NCI-H82 (cell line): Measurements from ENCODE around the gene PHLDA1.
"Not testable (repeated sequence)": the region's sequence is repeated elsewhere in the genome, so short reads cannot be mapped to it uniquely, and the experiment has no call there.

Experiments
- DNase-seq: peaks from one replicate; lab custom pipeline; 2025; lab: John Stamatoyannopoulos, UW

PHLDA1 gene

DNA sequence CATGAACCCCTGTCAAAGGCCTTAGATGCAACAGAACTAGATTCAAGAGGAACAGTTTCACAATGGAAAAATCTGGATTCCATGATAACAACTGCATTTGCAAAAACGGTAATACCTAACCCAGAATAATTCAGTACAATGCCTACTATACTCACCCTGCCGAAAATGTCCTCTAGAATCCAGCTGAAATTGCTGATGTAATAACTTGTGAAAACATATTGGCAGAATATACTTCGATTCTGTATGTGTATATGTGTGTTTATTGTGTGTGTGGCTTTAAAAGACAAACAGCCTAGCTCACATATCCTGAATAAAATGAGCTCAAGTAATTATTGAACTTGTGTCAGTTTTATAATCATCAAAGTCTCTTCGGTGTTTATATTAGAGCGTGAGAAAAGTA, 46.0 kb downstream of the PHLDA1 start:
- no peak for DNase-seq

DNA sequence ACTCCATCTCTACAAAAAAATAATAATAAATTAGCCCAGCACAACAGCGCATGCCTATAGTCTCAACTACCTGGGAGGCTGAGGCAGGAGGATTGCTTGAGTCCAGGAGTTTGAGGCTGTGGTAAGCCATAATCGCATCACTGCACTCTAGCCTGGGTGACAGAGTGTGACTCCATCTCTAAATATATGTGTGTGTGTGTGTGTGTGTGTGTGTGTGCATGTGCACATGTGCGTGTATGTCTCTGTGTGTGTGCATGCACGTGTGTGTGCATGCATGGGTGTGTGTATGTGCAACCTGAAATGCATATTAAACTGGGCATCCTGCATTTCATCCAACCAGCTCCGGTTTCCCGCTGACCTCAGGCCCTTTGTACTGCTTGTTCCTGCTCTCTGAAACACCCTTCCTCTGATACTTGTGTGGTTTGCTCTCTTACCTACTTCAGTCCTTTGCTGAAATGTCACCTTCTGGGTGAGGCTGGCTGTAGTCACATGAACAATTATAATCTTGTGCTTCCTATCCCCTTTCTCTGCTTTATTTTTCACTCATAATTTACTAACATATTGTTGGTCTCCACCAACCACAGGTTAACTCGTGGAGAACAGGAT, 46.9 kb downstream of the PHLDA1 start:
- DNase-seq: no peak

DNA sequence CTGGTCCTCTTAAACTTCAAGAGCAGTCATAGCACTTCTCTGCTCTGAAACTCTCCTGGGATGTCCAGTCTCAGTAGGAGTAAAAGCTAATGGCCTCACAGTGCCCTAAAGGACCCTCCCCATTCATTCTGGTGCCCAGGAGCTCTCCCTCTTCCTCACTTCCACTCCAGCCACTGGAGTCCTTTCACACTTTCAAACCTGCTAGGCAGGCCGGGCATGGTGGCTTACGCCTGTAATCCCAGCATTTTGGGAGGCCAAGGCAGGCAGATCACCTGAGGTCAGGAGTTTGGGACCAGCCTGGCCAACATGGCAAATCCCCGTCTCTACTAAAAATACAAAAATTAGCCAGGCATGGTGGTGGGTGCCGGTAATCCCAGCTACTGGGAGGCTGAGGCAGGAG, 47.7 kb downstream of the PHLDA1 start:
- DNase-seq: not testable (repeated sequence)

DNA sequence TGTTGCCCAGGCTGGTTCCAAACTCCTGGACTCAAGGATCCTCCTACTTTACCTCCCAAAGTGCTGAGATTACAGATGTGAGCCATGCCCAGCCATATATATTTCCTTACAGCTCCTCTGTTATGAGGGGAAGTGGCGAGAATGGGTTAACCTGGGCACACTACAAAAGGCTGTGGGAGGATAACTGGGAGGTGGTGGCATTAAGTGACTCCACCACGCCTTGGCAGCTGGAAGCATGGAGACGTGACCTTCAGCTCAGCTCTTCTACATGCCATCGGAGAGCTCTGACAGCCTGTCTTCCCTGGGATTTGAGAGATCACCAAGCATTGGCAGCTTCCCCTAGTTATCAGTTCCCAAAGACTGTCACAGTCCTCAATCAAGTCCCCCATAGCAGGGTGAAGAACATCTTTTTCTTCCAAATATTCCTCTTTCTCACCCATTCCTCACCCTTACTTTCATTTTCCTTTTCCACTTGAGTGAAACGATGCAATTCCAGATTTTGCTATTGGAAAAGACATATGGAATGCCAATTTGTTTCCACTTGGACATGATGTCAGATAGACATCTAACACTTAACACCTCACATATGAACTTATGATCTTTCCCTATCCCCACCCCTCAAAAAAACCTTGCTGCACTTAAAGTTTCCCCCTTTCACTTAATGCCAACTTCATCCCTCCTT, 48.5 kb downstream of the PHLDA1 start:
- DNase-seq: no peak

DNA sequence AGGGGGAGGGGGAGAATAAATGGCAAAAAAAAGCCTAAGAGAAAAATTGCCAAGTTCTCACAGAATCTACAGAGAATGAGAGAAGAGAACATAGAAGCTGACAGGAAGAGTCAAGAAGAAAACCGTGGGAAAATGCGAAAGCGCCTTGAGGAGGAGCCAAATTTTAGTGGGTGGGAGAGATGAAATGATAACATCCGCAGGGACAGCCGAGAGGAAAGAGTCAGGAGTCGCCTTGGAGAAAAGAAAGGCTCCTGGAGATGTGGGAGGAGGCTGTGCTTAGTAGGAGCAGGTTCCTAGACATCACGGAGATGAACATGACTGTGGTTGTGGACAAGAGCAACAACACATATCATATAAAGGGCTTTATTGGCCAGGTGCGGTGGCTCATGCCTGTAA, 49.4 kb downstream of the PHLDA1 start:
- DNase-seq: peak; percentile 67

DNA sequence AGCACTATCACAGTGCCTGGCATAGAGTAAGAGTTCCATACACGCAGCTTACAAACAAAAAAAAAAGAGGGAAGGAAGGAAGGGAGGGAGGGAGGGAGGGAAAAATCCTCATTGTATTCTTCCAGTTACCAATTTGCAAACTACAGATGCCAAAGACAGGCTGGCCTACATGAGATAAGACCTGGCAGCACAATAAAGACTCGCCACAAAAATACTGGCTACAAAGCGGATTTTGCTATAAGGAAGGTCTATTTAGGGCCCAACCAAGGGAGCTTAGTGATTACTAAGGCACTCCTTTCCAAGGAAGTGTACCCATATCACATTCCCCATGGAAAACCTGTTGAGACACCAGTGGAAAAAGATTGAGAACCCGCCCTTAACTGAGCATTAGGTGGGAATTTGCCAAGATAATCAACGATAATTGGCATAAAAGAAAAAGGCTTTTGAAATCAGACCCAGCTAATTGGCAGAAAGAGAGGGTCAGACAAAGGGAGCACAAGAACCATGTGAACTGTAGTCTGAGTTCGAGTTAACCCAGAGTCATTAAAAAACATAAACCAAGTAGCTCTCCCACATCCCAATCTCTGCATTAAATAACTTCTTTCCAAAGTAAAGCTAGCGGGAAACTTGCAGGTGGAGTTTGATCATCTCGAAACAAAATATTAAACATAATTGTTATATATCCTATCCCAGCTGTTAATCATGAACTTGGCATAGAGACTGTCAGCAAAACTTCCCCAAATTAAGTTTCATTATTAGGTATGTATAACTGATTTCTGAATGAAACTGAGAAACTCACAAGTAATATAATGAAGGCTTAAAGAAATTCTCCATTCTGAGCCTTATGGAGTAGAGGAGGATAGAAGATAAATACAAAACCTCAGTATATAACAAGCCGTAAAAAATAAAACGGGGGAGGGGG, 50.1 kb downstream of the PHLDA1 start:
- DNase-seq: no peak

DNA sequence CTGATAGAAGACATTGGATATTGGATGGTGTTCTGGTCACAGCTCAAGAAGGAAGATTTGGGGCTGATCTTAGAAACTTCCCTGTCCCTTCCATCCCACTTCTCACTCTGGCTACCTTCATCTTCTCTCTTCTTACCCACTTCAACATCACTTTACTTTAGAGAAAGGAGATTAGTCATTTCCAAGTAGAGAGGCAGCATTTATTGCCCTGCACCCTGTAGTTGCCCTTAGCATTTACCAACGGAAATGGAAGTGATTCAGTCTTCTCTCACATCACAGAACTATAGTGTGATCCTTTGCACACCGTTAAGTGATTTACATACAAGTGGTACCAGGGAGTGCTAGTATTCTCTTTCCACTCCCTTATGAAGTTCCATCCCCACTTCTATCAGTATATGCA, 52.4 kb downstream of the PHLDA1 start:
- DNase-seq: no peak

DNA sequence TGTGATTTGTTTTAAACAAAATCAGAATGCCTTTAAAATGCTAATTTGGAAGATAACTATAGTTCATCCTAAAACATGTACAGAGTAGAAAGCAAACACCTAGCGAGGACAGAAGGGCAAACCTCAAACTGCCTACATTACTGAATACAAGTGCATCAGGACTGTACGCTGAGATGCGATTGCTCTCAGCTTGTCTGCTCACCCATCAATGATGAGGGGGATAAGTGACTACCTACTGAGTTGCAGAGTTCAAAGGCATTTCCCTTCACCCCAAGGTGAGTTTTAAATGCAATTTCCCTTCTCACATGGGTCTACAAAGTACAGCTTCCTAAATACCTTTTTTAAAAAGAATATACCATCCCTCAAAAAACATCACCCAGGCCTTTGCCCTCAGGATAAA, 52.9 kb downstream of the PHLDA1 start:
- DNase-seq: no peak

DNA sequence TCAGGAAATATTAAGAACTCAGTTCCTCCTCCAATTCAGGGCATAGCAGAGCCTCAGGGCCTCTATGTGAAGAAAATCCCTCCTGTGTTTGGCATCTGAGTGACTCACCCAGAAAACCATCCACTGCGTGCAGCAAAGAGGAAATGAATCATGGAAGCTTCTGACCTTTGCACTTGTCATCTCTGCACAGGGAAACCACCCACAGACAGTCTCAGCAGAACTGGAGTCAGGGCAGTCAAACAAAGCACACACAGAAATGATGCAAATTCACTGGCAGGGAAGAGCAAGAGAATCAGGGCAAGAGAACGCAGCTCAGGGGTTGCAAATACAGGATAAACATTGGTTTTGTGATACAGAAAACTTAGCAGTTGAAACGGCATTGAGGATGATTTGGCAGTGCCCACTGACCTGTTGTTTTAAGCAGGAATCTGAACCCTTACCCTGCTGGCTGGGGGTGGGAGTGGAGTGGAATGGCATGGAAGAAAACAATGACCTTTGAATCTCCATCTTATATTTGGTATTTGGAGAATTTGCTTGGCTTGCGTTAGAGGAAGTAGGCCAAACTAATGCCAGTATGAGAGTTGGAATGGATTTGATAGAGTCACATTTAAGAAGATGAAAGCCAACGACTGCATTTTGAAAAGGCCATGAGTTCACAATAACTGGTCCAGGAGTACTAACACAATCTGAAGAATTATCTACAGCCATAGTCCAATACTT, 53.5 kb downstream of the PHLDA1 start:
- DNase-seq: no peak

DNA sequence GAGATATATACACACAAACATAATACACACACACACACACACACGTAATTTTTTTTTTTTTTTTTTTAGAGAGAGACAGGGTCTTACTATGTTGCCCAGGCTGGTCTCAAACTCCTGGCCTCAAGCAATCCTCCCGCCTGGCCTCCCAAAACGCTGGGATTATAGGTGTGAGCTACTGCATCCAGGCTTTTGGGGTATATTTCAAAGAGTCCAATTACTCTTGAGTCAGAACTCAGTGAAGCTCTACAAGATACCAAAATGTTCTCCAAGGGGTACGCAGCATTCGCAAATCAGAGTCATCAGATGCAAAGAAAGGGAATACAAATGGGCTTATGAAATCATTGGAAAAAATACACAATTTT, 54.0 kb downstream of the PHLDA1 start:
- DNase-seq: no peak

DNA sequence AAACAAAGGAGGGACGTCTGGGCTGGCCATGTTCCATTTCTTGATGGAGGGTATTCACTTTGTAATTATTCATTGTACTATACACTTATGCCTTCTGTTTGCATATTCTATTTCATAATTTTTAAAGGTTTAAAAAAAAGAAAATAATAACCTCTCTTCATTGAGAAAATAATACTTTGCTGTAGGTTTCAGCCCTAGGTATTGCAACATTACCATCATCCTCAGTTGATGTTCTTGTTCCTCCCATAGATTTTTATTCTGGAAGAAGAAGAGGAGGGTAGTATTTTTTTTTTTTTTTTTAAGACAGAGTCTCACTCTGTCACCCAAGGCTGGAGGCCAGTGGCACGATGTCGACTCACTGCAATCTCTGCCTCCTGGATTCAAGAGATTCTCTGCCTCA, 54.7 kb downstream of the PHLDA1 start:
- no peak for DNase-seq

DNA sequence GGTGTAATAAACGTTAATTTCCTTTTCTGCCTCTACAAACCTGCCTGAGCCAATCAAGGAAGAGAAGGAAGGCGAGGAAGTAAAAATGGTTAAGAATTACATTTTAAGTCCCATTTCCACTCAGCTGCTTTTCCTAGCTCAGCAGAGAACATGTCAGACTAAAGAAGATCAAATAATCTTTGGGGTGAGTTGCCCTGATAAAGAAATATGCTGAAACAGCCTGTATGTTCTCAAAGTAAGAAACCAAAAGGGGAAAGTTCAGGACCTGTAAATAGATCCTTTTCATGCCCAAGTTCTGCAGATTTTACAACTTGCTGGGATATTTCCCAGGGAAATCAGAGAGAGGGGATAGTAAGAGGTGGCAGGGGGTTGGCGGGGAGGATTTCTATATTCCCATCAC, 55.5 kb downstream of the PHLDA1 start:
- no peak for DNase-seq

DNA sequence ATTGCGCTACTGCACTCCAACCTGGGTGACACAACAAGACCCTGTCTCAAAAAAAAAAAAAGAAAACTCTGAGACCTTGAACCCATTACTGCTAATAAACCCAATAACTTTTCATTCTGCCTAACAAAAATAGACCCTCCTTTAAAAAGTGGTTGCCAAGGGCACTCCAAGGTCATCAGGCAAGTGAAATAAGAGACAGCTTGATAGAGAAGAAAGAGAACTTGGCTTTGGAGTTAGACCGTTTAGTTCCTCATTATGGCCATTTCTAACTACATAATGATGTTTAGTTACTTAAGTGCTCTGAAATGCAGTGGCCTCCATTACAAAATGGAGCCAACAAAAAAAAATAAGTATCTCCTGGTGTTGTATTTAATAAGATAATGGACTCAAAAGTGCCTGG, 55.9 kb downstream of the PHLDA1 start:
- DNase-seq: no peak
